SK-N-MC (cell line): ENCODE data around the gene SLC11A1.

ENCODE experiments used
- DNase-seq: peaks from one replicate; pipeline ENCODE4 v3.0.0-alpha.2; 2011; ENCODE audit warnings: low read depth, low spot score
- H3K27ac ChIP-seq: fragments of 200-600 bp; sonication (generic); 2 replicates; pipeline ENCODE4 v1.5.1; 2016; ENCODE audit warnings: mixed run types
- H3K36me3 ChIP-seq: fragments of 200-600 bp; sonication (generic); 2 replicates; pipeline ENCODE4 v1.6.1; 2017; ENCODE audit warnings: antibody characterized with exemption, low read length, mixed read lengths; ENCODE audit not compliant: insufficient read depth
- H3K4me3 ChIP-seq: fragments of 200-600 bp; sonication (generic); 2 replicates; pipeline ENCODE4 v1.5.1; 2016
- H3K9ac ChIP-seq: fragments of 200-600 bp; sonication (generic); 2 replicates; pipeline ENCODE4 v1.8.0; 2017; ENCODE audit warnings: mixed run types, mixed read lengths; ENCODE audit not compliant: insufficient read length
- H3K9me3 ChIP-seq: fragments of 200-600 bp; sonication (generic); 2 replicates; pipeline ENCODE4 v1.6.1; 2017; ENCODE audit warnings: low read depth, mild to moderate bottlenecking, antibody characterized with exemption, low read length, moderate library complexity, mixed read lengths
- EZH2 ChIP-seq: fragments of 200-600 bp; sonication (generic); IDR thresholded peaks from one replicate; pipeline ENCODE4 v1.6.1; 2017; ENCODE audit warnings: antibody characterized with exemption
- FOXP2 ChIP-seq: optimal IDR thresholded peaks from 2 replicates; pipeline ENCODE3; 2011; ENCODE audit warnings: mild to moderate bottlenecking, moderate library complexity; ENCODE audit not compliant: insufficient read depth; ENCODE audit errors: extremely low read length, control extremely low read depth
- POLR2AphosphoS5 ChIP-seq: IDR thresholded peaks from 2 replicates; pipeline ENCODE4 v1.6.1; 2012; ENCODE audit warnings: mild to moderate bottlenecking, low read depth, low read length, borderline replicate concordance

Gene SLC11A1

DNA sequence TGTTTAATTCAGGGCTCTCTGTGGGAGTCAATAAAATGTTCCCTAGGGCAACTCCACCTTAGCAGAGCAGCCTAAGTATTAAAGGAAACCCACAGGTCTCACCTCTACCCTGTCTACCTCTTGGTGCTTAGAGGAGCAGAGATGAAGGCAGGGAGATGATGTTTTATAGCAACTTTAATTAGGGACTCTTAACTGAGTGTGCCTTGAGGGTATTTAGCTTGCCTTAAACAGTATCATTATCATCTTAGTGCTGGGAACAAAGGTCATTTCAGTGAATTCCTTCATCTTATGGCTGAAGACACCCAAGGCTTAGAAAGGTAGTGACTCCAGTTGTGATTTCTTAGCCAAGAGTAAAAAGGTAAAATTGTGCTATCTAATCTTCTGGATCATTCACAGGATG, 63.5 kb downstream of the SLC11A1 start:
- no peaks in the 10 kb centered on the region for H3K9me3 ChIP-seq
- TF ChIP-seq FOXP2 (no peak), POLR2AphosphoS5 (no peak), EZH2 (no peak)
- peaks cover 13% of the 10 kb centered on the region; the same call in 1 of the 2 replicates for H3K36me3 ChIP-seq
- no peak overlapping the region for H3K4me3 ChIP-seq
- no peak overlapping the region for H3K9ac ChIP-seq
- H3K27ac ChIP-seq, result no peak overlapping the region
- no peak for DNase-seq
